Left hindlimb (tissue), 1 donor: ENCODE data around the gene PRIM2.
"Not testable (repeated sequence)": the region's sequence is repeated elsewhere in the genome, so short reads cannot be mapped to it uniquely, and the experiment has no call there.

Experiments
- DNase-seq: peaks from one replicate; pipeline ENCODE4 v3.0.0-alpha.2; 2018

The PRIM2 gene

DNA sequence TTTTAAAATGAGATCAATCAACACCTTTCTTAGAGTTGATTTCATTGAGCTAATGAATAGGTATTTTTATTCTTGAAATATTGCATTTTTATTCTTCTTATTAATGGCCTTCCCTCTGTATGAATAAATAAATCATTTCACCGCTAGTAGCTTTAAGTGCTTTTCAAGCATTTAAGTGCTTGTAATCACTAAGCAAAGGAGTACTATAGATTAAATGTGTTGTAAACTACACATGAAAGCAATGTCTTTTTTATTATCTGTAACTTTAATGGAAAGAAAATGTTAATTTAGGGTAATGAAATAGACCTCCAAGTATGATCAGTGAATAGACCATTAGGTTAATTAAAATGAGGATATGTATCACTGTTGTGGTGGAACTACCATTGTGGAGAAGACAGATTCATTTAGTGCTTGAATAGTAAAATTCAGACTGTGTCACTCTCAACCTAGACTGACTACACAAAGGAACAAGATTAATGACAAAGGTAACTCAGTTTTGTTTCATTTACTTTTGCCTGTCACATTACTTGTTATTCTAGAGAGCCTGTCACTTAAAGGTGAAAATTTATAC, 132.2 kb downstream of the PRIM2 start:
- not testable (repeated sequence) for DNase-seq

DNA sequence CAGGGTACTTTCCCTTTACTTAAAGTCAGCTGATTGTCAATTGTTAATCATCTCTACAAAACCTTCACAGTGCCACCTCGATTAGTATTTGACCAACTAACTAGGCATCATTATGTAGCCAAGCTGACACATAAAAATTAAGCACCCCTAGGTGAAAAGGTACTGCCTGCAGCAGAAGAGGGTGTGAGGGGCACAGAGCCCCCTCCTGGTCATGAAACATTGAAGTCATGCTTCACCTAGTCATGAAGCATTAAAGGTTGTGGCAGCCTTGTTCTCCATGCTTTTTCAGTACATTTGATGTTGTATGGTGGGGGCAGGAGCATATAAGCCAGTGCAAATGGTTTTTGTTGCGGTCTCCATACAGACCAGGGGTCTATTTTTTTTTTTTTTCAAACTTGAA, 142.4 kb downstream of the PRIM2 start:
- not testable (repeated sequence) for DNase-seq

DNA sequence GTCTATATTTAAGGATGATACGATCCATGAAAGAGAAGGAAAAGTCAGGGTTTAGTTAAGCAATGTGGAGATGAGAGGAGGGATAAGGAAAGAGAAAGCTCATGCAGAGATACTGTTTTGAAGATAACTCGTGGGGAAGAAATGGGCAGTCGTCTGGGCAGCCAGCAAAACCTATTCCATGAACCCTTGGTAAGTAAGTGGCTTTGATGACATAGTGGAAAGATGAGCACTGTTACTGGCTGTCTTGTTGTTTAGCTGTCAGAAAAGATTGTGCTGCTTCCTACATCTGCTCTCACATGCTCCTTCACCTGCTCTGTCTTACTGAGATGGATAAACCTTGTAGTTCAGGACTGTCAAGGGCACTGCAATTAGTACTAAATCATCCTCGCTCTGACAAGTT, 143.6 kb downstream of the PRIM2 start:
- not testable (repeated sequence) for DNase-seq

DNA sequence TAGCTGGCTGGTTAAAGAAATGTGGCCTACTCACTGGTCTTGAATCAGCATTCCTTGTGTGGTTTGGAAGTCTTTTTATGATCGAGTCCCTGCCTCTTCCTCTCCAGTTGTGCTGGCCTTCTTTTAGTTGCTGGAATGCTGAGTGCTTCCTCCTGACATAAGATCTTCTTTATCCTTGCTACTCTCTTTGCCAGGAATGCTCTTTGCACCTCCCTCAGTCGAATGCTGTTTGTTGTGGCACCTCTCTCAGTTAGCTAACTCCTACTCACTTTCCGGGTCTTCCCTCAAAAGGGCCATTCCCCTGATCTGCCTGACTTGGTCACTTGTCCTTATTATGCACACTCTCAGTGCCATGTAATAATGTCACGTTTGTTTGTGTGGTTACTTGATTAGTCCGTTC, 146.4 kb downstream of the PRIM2 start:
- DNase-seq = not testable (repeated sequence)

DNA sequence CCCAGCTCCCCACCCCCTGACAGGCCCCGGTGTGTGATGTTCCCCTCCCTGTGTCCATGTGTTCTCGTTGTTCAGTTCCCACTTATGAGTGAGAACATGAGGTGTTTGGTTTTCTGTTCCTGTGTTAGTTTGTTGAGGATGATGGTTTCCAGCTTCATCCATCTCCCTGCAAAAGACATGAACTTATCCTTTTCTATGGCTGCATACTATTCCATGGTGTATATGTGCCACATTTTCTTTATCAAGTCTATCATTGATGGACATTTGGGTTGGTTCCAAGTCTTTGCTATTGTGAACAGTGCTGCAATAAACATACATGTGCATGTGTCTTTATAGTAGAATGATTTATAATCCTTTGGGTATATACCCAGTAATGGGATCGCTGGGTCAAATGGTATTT, 148.5 kb downstream of the PRIM2 start:
- DNase-seq = not testable (repeated sequence)

DNA sequence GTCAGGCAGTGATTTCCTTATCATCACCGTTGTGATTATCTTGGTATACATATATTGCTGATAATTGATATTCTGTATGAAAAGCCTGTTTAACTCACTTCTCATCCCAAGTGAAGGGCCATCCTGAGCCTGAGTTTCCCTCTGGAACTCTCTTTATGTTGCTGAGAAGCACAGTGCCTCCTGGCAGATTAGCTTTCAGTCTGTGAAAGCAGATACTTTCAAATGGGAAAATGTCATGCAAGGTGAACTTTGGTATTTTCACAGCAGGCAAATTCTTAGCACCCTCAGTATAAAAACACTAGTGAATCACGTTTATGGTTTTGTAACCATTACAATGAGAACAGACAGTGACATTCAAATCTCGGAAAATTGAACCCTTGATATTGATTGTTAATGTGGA, 151.6 kb downstream of the PRIM2 start:
- no peak for DNase-seq

DNA sequence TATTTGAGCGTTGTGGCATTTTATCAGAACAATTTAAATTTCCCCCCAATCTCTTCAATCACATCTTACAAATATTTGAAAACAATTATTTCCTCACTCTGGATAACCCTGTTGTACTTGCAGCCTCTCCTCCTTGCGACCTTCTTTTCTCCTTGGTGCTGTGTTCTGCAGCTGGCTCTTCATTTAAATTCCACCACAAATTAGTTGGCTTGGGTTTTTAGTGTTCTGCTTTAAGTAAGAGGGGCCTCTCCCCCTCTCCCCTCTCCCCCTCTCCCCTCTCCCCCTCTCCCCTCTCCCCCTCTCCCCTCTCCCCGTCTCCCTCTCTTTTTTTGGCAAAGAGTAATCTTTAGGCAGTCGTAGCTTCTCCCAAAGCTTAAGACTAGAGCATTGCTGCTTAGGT, 152.7 kb downstream of the PRIM2 start:
- not testable (repeated sequence) for DNase-seq

DNA sequence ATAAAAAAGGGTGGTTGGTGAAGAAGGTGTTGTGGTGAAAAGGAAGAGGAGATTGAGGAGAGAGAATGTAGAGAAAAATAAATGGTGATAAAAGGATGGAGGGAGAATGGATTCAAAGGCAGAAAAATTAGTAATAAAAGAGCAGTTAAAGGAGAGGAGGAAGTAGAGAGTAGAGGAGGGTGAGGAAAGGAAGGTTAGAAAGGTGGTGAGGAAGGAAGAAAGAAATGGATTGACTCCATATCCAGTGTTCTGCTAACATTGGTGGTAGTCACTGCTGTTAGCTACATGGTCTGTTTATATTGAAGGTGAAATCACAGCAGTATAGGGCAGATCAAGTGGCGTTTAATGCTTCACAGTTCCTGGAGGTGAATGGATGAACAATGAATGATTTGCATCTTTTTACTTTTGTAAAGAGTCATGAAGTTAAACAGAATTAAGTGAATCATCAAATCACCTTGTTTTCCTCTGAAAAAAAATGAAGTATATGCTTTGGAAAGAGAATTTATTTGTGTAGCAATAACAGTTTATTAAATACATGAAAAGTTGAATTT, 154.0 kb downstream of the PRIM2 start:
- not testable (repeated sequence) for DNase-seq

DNA sequence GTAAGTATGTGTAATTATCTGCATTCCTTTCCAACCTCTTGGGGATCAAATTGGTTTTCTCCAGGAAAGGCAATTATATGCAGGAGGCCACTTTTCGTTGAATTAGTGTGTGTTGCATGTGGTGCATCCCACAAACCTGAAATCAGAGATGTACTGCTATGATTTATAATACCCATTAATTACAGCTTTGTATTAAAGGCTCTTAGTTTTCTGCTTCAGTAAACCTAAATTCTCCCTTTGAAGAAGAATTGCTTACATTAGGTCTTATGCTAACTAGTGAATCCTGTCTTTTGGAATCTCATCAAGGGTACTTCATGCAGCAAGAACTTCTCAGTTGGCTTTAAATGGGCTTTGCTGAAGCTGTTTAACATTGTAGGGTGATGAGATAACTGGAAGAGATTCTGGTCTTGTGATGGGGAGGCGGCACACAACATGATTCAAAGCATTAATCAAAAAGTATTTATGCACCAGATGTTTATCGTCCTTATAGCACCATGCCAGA, 155.5 kb downstream of the PRIM2 start:
- not testable (repeated sequence) for DNase-seq

DNA sequence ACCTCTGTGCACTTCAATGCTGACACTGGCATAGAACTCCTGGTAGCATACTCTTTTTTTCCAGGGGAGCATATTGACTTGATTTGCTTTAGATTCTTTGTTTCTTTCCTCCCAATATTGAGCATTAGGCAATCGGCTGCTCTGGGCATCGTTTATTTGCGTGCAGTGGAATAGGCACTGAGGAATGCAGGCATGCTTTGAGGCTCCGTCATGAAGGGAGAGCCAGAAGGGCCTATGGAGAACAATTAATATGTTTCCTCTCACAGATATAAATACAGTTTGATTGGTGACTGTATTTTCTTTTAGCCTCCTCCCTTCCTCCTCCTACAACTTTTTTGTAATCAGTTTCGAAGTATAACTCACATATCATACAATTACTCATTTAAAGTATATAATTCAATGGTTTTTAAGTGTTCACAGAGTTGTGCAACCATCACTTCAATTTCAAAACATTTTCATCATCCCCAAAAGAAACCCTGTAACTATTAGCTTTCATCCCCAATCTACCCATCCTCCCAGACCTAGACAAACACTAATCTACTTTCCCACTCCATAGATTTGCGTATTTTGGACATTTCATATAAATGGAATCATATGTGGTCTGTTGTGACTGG, 157.5 kb downstream of the PRIM2 start:
- DNase-seq = not testable (repeated sequence)

DNA sequence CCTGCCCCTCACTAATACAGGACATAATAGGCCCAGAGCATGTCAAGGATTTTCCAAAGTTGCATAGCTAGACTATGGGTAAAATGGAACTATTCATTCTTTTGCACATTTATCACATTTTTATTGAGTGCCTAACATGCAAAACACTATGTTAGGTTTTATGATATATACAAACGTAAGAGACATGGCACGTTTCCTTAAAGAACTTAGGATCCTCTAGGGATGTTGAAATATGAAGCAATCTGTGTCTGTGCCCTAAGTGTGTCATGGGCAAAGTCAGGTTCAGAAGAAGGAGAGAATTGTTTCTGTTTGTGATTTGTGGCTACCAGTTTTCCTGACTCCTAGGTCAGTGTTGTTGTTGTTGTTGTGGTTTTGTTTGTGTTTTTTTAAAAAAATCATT, 158.2 kb downstream of the PRIM2 start:
- not testable (repeated sequence) for DNase-seq

DNA sequence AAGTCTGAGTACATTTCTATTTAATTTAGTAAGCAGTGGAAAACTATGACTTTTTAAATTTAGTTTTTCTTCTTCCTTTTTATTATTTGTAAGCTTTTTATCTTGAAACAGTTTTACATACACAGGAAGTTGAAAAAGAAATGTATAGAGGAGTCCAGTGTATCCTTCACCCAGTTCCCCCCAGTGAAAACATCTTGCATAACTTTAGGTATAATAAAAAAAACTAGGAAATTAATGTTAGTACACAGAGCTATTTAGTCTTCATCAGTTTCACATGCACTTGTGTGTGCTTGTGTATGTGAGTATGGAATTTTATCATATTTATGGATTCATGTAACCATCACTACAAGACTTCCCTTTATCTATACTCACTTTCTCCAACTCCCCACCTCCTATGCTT, 162.8 kb downstream of the PRIM2 start:
- DNase-seq = not testable (repeated sequence)

DNA sequence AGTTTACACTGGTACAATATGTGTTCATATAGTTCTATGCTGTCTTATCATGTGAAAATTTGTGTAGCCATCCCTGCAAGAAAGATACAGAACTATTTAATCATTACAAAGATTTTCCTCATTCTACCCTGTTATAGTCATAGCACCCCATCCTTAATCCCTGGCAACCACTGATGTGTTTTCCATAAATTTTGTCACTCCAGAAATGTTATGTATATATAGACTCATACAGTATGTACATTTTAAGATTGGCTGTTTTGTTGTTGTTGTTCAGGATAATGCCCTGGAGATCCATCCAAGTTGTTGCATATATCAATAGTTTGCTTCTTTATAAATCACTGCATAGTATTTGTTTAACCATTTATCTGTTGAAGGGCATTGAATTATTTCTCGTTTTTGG, 163.7 kb downstream of the PRIM2 start:
- DNase-seq = not testable (repeated sequence)

DNA sequence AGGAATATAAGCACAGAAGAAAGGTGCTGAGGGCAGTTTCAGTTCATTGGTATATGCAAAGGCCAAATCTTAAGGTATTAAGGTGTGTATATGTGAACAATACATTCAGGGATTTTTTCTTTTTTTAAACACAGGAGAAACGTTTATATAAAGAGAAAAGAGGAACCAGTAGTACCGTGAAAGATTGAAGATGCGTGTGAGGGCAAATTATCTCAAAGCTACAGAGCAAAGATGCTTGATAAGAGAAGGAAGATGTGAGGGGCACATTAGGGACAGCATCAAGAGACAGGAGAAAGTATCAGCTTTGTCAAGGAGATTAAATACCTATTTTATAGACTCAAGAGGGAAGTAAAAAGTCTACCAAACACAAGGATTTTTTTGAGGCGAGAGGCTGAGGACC, 165.0 kb downstream of the PRIM2 start:
- DNase-seq = not testable (repeated sequence)

DNA sequence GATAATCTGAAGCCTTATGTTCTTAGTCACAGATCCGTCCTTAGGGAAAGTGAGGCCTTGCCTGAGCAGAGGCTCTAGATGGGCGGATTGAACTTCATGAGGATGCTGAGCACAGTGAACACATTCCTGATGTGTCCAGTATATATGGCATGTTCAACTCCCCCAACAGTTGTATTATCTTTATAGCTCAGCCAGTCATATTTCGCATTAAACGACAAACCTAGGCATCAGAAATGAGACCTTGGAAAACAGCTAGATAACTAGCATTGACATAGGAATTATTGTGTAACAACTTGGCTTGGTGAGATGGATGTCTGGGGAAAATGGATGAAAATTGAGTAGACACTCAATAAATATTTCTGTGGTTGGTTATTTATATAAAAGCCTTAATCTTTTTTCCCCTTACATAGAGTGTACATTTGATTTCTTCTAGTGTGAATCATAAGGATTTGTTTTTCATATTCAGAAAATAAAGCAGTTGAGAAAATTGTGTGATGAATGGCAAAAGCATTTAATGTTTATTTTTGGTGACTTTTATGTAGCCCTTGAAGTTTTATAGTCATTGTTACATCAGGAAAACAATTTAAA, 169.2 kb downstream of the PRIM2 start:
- not testable (repeated sequence) for DNase-seq

DNA sequence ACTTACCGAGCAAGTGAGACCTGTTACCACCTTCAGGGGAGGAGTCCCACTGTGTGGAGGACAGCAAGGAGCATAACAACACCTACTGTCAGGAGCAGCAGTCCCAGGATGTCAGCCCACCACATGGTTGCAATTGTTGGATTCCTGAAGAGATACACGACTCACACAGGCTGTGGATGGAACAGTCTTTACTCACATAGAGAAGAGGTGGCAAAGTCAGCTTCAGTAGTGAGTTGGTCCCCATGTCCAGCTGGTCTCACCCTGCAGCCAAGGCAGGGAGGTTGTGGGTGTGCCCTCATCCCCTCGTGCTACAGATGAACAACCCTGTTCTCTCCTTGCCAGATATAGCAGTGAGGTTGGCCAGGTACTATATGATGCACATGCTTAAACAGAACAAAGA, 171.1 kb downstream of the PRIM2 start:
- not testable (repeated sequence) for DNase-seq

DNA sequence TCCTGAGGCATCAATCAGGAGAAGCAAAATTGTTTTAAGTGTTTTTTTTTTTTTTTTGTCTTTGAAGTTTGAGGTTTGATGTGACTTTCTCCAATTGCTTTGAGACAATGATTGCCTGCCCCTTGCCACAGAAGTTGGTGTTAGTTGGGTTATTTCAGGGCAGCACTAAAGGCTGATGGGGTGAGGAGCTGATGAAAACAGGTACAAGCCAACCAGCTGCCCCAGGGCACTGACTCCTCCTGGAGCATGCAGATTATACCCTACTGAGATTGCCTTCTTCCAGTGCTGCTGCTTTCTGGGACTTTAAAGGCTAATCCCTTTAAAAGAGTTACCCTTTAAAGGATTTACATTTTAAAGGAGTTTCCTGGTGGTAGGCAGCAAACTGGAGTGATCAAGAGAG, 172.5 kb downstream of the PRIM2 start:
- not testable (repeated sequence) for DNase-seq

DNA sequence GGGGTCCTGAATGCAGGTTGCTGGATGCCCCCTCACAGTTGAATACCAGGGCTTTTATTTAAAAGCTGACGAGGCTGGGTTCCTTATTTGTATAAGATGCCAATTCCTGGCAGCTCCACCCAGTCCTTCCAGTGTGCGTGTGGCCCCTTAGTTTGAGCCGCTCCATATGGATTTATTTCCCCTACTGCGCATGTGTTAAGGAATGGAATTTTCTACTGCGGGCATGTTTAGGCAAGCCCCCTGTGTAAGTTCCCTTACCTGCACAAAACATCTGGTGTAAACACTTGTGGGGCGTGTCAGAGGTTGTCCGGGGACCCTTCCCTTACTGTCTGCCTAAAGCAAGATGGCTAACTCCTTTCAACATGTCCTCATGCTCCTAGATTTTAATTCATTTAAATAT, 174.4 kb downstream of the PRIM2 start:
- not testable (repeated sequence) for DNase-seq

DNA sequence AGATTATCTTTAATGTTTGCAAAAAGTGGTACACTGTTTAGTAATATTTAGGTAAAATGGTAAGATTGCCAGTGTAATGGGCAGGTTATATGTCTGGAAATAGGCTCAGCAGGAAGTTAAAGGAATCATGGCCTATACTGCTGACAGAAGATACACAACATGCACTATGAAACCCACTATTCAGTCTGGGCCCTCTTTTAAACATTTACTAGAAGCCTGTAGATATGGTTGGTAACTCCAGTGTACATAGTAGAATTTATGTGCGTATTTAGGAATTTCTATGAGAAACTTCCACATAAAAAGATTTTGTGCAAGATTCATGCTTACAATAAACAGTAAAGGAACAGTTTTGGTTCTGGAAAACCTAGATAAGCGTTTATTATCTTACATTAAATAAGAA, 178.8 kb downstream of the PRIM2 start:
- not testable (repeated sequence) for DNase-seq

DNA sequence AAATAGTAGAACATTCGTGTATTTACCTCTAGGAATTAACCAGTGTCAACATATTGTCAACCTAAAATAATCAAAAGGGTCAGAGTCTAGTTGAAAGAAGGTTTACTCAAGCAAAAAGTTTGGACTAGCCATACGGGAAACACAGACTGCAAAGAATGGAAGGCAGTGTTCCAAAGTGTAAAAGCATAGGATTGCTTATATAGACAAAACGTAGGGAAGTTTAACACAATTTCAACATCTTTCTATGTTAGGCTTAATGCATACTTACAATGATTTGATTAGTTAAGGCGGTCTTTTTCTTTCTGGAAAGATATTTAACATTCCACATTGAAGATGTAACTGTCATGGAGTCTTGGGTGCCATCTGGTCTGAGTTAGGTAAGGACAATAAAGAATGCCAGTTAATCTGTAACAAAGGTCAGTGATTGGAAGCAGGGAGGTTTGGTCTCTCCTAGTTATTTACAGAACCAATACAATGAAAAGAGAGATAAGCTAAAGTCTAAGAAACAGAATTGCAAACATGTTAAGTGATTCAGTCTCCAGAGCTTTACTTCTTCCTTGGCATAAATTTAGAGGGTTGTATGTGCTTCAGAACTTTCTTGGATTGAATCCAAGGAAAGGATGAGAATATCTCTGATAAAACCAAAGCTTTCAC, 183.1 kb downstream of the PRIM2 start:
- not testable (repeated sequence) for DNase-seq

DNA sequence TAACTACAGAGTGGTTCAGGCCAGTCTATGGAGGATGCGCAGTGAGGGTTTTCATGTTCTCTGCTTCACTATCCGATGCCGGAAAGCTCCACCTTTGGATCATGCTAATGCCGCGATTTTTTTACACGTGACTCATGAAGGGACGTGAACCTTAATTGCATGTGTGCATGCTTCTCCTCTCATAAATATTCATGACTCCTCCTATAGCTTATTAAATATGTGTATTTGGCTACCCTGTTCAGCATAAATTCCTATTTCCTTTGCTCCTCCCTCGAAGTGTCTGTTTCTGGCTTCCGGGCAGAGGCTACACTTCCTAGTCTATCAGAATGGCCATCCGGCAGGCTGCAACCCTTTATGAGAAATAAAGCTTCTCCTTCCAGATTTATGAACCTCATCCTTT, 185.0 kb downstream of the PRIM2 start:
- DNase-seq = not testable (repeated sequence)

DNA sequence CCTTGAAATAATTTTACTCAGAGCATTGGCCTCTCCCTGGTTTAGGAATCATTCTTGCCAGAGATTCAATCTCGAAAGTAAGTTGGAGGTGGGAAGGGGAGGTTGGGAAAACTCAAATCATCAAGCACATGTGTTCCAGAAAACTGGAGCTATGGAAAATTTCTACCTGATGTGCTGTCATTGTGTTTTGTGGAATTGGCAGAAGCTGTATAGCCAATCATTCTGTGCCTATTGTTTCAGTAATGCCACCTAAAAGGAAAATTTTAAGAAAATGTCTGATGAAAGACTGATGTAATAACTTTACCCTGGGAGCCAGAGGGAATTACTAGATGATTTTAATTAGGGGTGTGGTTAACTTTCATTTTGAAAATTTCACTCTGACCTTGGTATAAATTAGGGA, 187.8 kb downstream of the PRIM2 start:
- DNase-seq = not testable (repeated sequence)

DNA sequence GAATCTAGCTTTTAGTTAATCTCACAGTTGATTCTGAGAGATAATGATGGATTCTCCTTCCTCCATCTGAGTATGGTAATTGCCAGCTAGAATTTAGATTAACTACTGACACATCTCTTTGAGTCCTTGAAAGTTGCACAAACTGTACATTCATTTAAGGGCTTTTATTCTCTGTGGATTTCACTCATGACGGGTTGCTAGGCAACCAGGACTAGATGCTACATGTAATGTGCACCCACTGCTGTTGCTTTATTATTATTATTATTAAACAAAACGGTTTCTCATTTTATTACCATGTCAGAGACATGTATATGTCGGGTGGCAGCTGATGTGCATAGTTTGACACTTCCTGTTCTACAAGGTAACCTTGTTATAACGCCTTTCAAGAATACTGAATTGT, 193.0 kb downstream of the PRIM2 start:
- not testable (repeated sequence) for DNase-seq
